Nephron progenitor cell (in vitro differentiated cells): ENCODE results near the gene FAM210A.

Source experiments
- DNase-seq: peaks from one replicate; pipeline ENCODE4 v3.0.0; 2021
- H3K27ac Mint-ChIP-seq: 2 replicates; pipeline ENCODE4 v1.8.0; 2021; ENCODE audit warnings: mild to moderate bottlenecking, moderate library complexity, mixed read lengths
- H3K27me3 Mint-ChIP-seq: 2 replicates; pipeline ENCODE4 v1.8.0; 2021; ENCODE audit warnings: mild to moderate bottlenecking, low read depth, mixed read lengths; ENCODE audit not compliant: poor library complexity
- H3K36me3 Mint-ChIP-seq: 2 replicates; pipeline ENCODE4 v1.8.0; 2021; ENCODE audit warnings: low read depth, mixed read lengths
- H3K4me1 Mint-ChIP-seq: 2 replicates; pipeline ENCODE4 v1.8.0; 2021; ENCODE audit warnings: mixed read lengths
- H3K4me3 Mint-ChIP-seq: 2 replicates; pipeline ENCODE4 v1.8.0; 2021; ENCODE audit warnings: mild to moderate bottlenecking, moderate library complexity, mixed read lengths
- H3K9me3 Mint-ChIP-seq: 2 replicates; pipeline ENCODE4 v1.8.0; 2021; ENCODE audit warnings: mild to moderate bottlenecking, moderate library complexity, mixed read lengths
- TF ChIP-seq, protein P1 (sequence below): fragments of 200-600 bp; sonication (generic); IDR thresholded peaks from 2 replicates; pipeline ENCODE4 v1.5.0; 2021; ENCODE audit warnings: antibody characterized with exemption

FAM210A gene

DNA sequence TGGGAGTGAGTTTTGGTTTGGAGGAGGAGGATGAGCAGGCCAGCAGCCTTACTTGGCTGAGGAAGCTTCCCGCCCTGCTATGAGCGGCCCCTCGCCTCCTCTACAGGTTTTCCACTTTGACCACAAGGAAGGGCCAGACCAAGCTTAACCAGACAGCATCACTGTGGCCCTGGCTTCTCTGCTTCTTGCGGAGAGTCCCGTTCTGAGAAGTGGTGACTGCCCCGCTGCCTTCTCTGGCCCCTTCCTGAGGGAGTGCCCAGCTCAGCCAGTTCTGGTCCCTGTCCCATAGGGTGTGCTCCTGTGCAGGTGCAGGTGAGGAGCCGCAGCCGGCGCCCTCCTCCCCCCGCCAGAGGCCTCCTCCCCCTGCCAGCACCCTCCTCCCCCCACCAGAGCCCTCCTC, 101.0 kb downstream of the FAM210A start:
- Mint-ChIP-seq H3K27me3 (peaks cover 41% of the 10 kb centered on the region), H3K36me3 (no peaks in the 10 kb centered on the region), H3K27ac (peak overlapping the region; percentile 4), H3K9me3 (no peaks in the 10 kb centered on the region), H3K4me3 (no peak overlapping the region), H3K4me1 (peaks cover 11% of the 10 kb centered on the region)
- DNase-seq: no peak
- TF ChIP-seq, protein P1, sequence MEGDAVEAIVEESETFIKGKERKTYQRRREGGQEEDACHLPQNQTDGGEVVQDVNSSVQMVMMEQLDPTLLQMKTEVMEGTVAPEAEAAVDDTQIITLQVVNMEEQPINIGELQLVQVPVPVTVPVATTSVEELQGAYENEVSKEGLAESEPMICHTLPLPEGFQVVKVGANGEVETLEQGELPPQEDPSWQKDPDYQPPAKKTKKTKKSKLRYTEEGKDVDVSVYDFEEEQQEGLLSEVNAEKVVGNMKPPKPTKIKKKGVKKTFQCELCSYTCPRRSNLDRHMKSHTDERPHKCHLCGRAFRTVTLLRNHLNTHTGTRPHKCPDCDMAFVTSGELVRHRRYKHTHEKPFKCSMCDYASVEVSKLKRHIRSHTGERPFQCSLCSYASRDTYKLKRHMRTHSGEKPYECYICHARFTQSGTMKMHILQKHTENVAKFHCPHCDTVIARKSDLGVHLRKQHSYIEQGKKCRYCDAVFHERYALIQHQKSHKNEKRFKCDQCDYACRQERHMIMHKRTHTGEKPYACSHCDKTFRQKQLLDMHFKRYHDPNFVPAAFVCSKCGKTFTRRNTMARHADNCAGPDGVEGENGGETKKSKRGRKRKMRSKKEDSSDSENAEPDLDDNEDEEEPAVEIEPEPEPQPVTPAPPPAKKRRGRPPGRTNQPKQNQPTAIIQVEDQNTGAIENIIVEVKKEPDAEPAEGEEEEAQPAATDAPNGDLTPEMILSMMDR: no peak

DNA sequence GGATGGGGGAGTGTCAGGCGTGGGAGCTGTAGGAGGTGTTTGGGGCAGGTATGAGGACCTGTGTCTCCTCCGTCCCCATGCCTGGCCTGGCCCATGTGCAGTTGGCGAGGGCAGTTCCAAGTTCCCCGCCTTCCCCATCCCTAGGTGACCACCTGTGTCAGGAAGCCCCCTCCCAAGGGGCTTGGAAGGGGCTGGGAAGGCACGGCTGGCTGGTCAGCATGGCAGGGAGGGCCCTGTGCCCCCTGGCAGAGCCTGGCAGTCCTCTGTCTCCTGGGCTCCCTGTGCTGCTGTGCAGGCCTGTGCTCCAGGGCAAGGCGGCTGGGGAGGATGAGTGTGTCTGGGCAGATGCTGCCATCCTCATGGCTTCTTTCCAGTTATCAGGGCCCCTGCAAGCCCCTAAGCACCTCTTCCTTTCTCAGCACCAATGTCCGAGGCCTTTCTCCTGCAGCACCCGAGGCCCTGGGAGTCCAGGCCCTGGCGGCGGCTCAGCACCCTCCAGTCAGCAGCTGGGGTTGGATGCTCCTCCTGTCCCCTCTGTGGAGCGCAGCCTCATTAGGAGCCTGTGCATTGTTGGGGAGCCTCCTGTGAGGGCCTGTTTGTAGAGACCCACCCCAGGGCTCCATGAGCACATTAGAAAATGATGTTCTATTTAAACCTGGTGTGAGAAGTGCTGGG, 101.7 kb downstream of the FAM210A start:
- no peaks in the 10 kb centered on the region for H3K36me3 Mint-ChIP-seq
- DNase-seq: no peak
- H3K27ac Mint-ChIP-seq: peak overlapping the region; percentile 4
- peaks cover 10% of the 10 kb centered on the region for H3K4me1 Mint-ChIP-seq
- peaks cover 41% of the 10 kb centered on the region for H3K27me3 Mint-ChIP-seq
- H3K4me3 Mint-ChIP-seq: no peak overlapping the region
- TF ChIP-seq, protein P1: no peak
- H3K9me3 Mint-ChIP-seq: no peaks in the 10 kb centered on the region

DNA sequence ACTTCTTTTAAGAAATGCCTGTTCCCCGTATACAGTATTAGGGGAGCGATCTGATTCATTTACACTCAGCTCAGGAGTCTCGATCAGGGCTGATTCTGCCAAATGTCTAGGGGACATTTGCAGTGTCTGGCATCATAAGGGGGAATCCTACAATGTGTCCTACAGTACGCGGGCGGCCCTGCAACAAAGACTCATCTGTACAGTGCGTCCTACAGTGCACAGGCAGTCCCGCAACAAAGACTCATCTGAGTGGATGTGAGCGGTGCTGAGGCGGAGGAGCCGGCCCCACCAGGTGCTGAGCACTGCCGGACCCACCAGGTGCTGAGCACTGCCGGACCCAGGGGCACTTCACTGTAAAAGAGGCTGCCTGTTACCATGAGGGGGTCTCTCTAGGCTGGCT, 102.5 kb downstream of the FAM210A start:
- no peaks in the 10 kb centered on the region for H3K9me3 Mint-ChIP-seq

DNA sequence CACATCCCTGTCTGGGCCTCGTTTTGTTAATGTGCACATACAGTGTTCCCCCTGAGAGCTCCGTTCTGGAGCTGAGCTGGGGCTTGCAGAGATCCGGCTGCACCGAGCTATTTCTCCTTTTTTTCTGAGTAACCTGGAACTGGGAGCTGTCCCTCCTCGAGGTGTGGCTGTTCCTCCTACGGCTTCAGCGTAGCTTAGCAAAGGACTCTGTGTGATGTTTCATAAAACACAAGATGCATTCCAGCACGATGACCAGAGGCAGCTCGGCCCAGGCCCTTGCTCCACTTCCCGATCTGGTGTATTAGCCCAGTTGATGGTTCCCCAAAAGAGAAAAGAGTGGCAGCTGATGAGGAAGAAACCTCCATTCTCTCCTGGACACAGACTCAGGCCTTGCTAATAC, 103.0 kb downstream of the FAM210A start:
- DNase-seq: no peak
- TF ChIP-seq, protein P1: no peak
- no peak overlapping the region for H3K27ac Mint-ChIP-seq
- H3K4me1 Mint-ChIP-seq: peaks cover 17% of the 10 kb centered on the region
- no peaks in the 10 kb centered on the region for H3K36me3 Mint-ChIP-seq
- H3K4me3 Mint-ChIP-seq: no peak overlapping the region
- no peaks in the 10 kb centered on the region for H3K9me3 Mint-ChIP-seq
- H3K27me3 Mint-ChIP-seq: peaks cover 38% of the 10 kb centered on the region

More for the DNA sequence above, 102.5 kb downstream of the FAM210A start:
- Mint-ChIP-seq H3K27me3 (peaks cover 40% of the 10 kb centered on the region), H3K4me3 (no peak overlapping the region), H3K4me1 (peaks cover 12% of the 10 kb centered on the region), H3K27ac (no peak overlapping the region), H3K36me3 (no peaks in the 10 kb centered on the region)
- TF ChIP-seq, protein P1: no peak
- no peak for DNase-seq

DNA sequence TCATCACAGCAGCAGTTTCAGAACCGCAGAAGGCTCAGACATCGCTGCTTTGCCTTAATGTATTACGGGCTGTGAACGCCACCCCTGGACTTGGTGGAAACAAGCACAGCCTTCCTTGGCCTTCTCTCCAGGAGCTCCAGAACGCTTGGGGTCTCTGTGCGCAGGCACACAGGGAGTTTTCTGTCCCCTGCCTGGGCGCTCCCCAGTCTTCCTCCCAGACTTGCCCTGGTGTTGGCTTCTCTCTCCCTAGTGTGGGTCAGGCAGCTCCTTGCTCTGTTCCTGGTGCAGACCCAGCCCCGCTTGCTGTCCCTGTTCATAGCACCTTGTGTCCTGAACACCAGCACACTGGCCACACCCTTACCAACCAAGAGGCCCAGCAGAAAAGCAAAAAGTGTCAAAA, 103.6 kb downstream of the FAM210A start:
- no peaks in the 10 kb centered on the region for H3K9me3 Mint-ChIP-seq

More for the DNA sequence above, 103.6 kb downstream of the FAM210A start:
- TF ChIP-seq, protein P1: no peak
- Mint-ChIP-seq H3K36me3 (no peaks in the 10 kb centered on the region), H3K4me1 (peaks cover 17% of the 10 kb centered on the region), H3K27ac (no peak overlapping the region), H3K27me3 (peaks cover 38% of the 10 kb centered on the region), H3K4me3 (no peak overlapping the region)
- no peak for DNase-seq
